Heart left ventricle (tissue), 13 donors: Measurements from ENCODE around the gene TBCD.

Experiments
- POLR2A ChIP-seq, 2 donors: fragments of 450-650 bp; IDR thresholded peaks; one replicate each; pipeline ENCODE4 v1.6.1; 2017; ENCODE audit warnings: antibody characterized with exemption in 2 of 2, mild to moderate bottlenecking in 2 of 2, moderate library complexity in 2 of 2
- TF ChIP-seq, protein P1 (sequence below), 12 donors: fragments of 200-600 bp; sonication (generic) in 4 of 12; IDR thresholded peaks; one replicate each; pipeline versions ENCODE4 v1.5.0 to v1.8.0; 2018 to 2022; ENCODE audit warnings: antibody characterized with exemption in 12 of 12, mild to moderate bottlenecking in 5 of 12
- donor health status: ischemic (EF 13 %, LVEDD 7.1; RV severe dilation, severe dysfunction).
- donor health status: DM: no; HTN: yes; CAD: no.
- donor health status: DM: no; HTN: no; CAD: no.
- donor health status: ischemic (EF 25% LVEDD 6.9; RV normal size, moderate dysfunction).
- donor health status: ischemic (EF 25% LVEDD 5.7; RV mildly dilated, moderate dysfunction).
- donor health status: ischemic (EF 35%, LVEDD 5.7; RV mildly dilated, moderate dysfunction).
- donor health status: nonischemic (EF 11% LVEDD 7.7; RV severe dilation, severe dysfunction).
- donor health status: DM: yes; HTN: yes; CAD: no.
- donor health status: PGD.
- donor health status: ischemic (EF 29% LVEDD 5.4; RV normal size, mild dysfunction).
- donor health status: nonischemic (EF 23%, LVEDD 6.1; RV moderate dilation, normal function).

DNA sequence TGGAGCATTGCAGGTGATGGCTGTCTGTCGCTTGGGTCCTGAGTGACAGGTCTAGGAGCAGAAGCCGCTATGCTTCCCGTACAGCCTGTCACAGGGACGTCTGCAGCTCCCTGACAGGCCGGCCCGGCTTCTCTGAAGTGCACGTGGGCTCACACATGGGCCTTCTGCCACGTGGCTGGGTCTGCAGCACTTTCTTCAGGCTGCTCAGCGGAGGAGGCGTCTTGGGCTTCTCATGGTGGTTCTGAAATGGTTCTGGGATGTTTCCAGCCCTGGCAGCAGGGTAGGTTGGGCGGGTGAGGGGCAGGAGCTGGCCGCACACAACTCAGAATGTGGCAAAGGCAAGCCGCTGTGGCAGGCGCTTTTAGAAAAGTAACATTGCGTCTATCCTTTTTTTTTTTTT, 168.3 kb downstream of the TBCD start:
- TF ChIP-seq, protein P1, sequence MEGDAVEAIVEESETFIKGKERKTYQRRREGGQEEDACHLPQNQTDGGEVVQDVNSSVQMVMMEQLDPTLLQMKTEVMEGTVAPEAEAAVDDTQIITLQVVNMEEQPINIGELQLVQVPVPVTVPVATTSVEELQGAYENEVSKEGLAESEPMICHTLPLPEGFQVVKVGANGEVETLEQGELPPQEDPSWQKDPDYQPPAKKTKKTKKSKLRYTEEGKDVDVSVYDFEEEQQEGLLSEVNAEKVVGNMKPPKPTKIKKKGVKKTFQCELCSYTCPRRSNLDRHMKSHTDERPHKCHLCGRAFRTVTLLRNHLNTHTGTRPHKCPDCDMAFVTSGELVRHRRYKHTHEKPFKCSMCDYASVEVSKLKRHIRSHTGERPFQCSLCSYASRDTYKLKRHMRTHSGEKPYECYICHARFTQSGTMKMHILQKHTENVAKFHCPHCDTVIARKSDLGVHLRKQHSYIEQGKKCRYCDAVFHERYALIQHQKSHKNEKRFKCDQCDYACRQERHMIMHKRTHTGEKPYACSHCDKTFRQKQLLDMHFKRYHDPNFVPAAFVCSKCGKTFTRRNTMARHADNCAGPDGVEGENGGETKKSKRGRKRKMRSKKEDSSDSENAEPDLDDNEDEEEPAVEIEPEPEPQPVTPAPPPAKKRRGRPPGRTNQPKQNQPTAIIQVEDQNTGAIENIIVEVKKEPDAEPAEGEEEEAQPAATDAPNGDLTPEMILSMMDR (IDR thresholded peaks at IDR 0.05), result no peak
- no peak for TF ChIP-seq POLR2A (IDR thresholded peaks at IDR 0.05)
